ENCODE measurements around the gene GNG13.

GRCh38 chr16:782766-783403 is 17.6 kb downstream of the GNG13 start:
- TF ChIP-seq POLR2A (IDR thresholded peaks at IDR 0.05) (no peak), CTCF (IDR thresholded peaks at IDR 0.05) (no peak)

Data from heart left ventricle (tissue), 13 donors.